PC-3 (cell line): ENCODE data around the gene OR5L2.

Experiments
- CTCF ChIP-seq: fragments of 300-600 bp; sonication (generic); conservative IDR thresholded peaks from 2 replicates; pipeline ENCODE4 v1.5.1; 2017; ENCODE audit warnings: antibody characterized with exemption, low read depth, mild to moderate bottlenecking, low read length
- EZH2 ChIP-seq: fragments of 300-600 bp; sonication (generic); IDR thresholded peaks from one replicate; pipeline ENCODE4 v1.6.1; 2017; ENCODE audit warnings: antibody characterized with exemption, mild to moderate bottlenecking, low read length; ENCODE audit not compliant: unreplicated experiment

- TF ChIP-seq CTCF (no peak), EZH2 (no peak)
Measured at GRCh38 chr11:55819330-55819729, 7.7 kb upstream of the OR5L2 start, which contains the start of gene OR5D18.
